ENCODE results near the gene FSIP1.

DNA sequence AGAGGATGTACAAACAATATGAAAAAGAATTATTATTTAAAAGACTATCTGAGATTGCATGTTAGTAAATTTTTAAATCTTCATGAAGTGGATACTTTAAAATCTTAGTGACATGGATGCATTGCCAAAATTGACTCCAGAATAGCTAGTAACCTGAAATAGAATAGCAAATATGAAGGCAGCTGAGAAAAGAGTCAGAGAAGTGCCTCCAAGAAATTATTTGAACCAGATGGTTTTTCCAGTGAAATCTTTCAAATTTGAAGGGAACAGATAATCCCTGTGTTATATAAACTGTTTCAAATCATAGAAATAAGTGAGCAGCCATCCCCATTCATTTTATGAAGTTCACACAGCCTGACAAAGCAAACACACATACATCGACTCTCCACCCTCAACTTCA is 29.6 kb downstream of the FSIP1 start:
- TF ChIP-seq RNF2 (IDR thresholded peaks at IDR 0.05; ENCODE audit: borderline replicate concordance, low read depth) (no peak), EP300 (IDR thresholded peaks at IDR 0.05) (no peak), SMC3 (IDR thresholded peaks at IDR 0.05) (no peak)
- TF ChIP-seq, protein P1, sequence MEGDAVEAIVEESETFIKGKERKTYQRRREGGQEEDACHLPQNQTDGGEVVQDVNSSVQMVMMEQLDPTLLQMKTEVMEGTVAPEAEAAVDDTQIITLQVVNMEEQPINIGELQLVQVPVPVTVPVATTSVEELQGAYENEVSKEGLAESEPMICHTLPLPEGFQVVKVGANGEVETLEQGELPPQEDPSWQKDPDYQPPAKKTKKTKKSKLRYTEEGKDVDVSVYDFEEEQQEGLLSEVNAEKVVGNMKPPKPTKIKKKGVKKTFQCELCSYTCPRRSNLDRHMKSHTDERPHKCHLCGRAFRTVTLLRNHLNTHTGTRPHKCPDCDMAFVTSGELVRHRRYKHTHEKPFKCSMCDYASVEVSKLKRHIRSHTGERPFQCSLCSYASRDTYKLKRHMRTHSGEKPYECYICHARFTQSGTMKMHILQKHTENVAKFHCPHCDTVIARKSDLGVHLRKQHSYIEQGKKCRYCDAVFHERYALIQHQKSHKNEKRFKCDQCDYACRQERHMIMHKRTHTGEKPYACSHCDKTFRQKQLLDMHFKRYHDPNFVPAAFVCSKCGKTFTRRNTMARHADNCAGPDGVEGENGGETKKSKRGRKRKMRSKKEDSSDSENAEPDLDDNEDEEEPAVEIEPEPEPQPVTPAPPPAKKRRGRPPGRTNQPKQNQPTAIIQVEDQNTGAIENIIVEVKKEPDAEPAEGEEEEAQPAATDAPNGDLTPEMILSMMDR (IDR thresholded peaks at IDR 0.05): no peak
